SIG-M5 treated with dmso at 0.1 percent for 504 hours (cell line): ENCODE data around the gene MROH9.
A peak's percentile ranks its signal among the peaks of the same experiment; 100 is the strongest.

ENCODE experiments used
- DNase-seq: peaks from one replicate; lab custom pipeline; 2025; ENCODE audit not compliant: unreplicated experiment; lab: John Stamatoyannopoulos, UW

The MROH9 gene

GRCh38 chr1:171081314-171081753, 146.0 kb downstream of the MROH9 start:
- peak; percentile 25 for DNase-seq

- DNase-seq, result no peak
Measured at GRCh38 chr1:171081763-171082201, 146.4 kb downstream of the MROH9 start.

- DNase-seq, result no peak
Measured at GRCh38 chr1:171082606-171083005, 147.3 kb downstream of the MROH9 start.

DNA sequence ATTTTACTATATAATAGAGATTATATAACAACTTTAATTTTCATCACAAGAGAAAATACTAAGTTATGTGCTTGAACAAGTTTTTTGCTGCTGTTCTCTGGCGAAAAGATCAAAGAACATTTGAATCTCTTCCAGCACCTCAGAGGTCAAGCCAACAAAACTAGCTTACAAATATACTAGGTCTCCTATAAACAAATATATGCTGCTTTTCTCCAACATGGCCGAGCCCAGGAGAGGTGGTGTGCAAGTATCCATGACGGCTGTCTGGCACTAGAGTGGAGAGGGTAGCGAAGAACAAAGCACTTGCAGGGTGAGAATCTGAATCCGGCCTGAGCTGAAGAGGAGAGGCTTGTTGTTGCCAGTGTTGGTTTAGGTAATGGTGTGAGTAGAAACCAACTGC, 147.9 kb downstream of the MROH9 start:
- no peak for DNase-seq

GRCh38 chr1:171084091-171084490, 148.8 kb downstream of the MROH9 start:
- DNase-seq, result no peak

DNA sequence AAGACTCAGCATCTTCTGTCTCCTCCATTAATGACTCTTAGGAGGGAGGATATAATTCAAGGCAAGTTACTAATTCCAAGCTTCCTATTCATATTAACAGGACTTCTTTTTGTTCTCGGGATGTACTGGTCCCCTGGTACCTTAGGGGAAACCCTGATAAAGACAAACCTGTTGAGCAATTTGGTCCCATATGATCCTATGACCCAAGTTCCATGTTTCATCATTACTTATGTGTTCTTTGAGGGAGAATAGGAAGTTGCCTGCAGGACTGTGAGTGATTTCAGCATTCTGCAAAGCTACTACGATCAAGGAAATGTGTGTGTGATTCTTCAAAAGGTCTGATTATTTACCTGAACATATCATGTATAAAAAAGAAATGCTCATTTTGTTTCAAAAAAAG, 149.5 kb downstream of the MROH9 start:
- no peak for DNase-seq

- no peak for DNase-seq
Measured at GRCh38 chr1:171087896-171088295, 152.6 kb downstream of the MROH9 start.

- no peak for DNase-seq
Measured at GRCh38 chr1:171090604-171091003, 155.3 kb downstream of the MROH9 start, which contains the start of gene FMO3. Gene FMO3 (plus strand): TSS chr1:171090905. CDS start chr1:171092659, 1,754 bp downstream.

DNA sequence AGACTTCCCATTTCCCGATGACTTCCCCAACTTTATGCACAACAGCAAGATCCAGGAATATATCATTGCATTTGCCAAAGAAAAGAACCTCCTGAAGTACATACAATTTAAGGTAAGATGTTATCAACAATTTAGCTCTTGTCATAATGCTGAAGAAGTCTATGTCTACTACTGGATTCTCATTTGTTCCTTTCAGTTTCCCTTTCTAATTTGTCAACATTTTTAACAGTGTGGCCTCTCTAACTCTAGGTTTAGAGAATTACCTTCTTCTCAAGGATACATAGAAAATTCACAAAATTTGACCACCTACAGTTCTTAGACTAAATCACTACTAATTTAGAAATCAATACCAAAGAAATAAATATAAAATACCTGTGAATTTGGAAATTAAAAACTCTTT, 168.5 kb downstream of the MROH9 start:
- no peak for DNase-seq

DNA sequence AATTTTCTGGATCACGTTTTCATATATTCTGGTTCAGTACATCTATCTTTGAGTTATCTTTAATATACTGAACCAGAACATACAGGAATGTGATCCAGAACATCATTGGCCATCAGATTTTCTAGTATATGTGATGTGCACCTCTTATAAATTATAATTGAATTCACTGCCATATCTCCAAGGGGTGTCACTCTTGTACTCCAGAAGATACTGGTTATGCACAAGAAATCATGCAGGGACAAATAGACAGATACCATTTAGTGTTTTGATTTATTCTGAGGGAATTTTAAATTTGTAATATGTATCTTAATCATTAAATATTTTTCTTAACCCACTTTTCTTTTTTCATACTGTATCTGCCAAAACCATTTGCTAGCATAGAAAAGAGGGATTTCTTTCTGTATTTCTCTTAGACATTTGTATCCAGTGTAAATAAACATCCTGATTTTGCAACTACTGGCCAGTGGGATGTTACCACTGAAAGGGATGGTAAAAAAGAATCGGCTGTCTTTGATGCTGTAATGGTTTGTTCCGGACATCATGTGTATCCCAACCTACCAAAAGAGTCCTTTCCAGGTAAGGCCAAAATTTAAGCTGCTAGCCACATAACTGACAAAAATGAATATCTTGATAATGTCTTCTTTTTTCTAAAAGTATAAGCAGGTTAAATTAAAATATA, 172.1 kb downstream of the MROH9 start:
- no peak for DNase-seq

- no peak for DNase-seq
Measured at GRCh38 chr1:171107969-171108368, 172.6 kb downstream of the MROH9 start.

DNA sequence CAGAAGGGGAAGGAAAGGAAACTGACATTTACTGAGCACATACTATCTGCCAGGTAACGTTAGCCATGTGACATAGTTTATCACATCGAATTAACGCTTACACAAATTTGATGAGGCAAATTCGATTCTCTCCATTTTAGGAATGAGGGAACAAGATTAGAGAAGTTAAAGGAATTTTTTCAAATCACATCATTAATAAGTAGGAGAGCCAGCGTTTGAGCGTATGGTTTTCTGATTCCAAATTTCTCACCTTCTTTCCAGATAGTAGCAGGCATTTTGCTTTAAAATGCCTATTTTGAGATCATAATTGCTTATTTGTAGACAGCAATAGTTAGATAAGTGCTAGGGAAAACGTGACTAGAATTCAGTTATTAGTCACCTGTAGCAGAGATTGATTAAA, 174.6 kb downstream of the MROH9 start:
- DNase-seq, result no peak

DNA sequence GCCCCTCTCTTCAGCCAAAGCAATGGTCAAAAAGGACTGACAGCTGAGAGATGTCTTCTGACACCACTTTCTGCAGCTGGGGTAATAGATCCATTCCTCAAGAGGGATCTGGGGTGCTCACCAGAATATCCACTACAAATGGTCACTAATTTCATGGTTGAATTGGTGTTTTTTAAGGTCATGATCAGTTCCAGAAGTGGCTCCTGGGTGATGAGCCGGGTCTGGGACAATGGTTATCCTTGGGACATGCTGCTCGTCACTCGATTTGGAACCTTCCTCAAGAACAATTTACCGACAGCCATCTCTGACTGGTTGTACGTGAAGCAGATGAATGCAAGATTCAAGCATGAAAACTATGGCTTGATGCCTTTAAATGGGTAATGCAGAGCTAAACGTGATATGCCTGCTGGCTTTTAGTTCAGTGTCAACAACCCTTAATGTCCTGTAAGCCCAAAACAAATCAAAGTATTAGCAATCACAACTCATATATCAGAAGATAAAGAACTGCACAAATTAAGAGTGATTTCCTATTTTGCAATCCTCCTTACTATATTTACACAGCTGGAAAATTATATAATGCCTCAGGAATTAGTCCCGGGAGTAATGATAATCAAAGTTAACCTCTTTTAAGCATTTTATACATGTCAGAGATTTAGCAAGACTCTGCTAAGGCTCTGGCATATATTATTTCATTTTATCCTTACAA, 175.4 kb downstream of the MROH9 start:
- no peak for DNase-seq

DNA sequence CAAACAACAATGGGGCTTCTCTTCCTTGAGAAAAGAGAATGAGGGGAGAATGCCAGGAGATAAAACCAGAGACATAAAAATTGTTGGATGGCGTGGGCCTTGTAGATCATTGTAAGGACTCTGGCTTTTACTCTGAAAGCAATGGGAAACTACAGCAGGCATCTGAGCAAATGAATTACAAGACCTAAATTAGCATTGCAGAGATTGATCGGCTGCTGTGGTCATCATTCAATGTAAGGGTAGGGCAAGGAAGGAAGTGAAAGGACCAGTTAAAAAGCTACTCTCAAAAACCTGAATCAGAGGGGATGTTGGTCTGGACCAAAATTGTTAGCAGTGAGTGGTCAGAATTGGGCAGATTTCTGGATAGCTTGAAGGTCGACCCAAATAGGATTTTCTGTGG, 176.8 kb downstream of the MROH9 start:
- DNase-seq, result no peak

- DNase-seq, result no peak
Measured at GRCh38 chr1:171113382-171113781, 178.0 kb downstream of the MROH9 start.
